ENCODE data around the gene MACROD2.
"Not testable (repeated sequence)": the region's sequence is repeated elsewhere in the genome, so short reads cannot be mapped to it uniquely, and the experiment has no call there.

Gene MACROD2

GRCh38 chr20:13996265-13996664 lies 949 bp downstream of the MACROD2 start:
- WGBS, 2 experiments: 19% methylated on average over 13 of the region's 13 CpGs
- H3K4me1 ChIP-seq (ENCODE audit: control insufficient read depth, insufficient read depth, low read length): no peaks in the 10 kb centered on the region
- no peaks in the 10 kb centered on the region for H3K9me3 ChIP-seq (ENCODE audit: control insufficient read depth, low read length)
- no peak overlapping the region for H3K27ac ChIP-seq (ENCODE audit: insufficient read depth, low read depth, low read length, poor library complexity, severe bottlenecking)
- H3K27me3 ChIP-seq (ENCODE audit: control insufficient read depth, insufficient read depth, low read length, poor library complexity, severe bottlenecking): peaks cover 12% of the 10 kb centered on the region
- peak overlapping the region; percentile 62 for H3K4me3 ChIP-seq (ENCODE audit: insufficient read depth, low read depth, low read length)
- H3K36me3 ChIP-seq (ENCODE audit: control insufficient read depth, insufficient read depth, low read length): no peaks in the 10 kb centered on the region

- Histone ChIP-seq H3K27me3 (ENCODE audit: control insufficient read depth, insufficient read depth, low read length, poor library complexity, severe bottlenecking) (peaks cover 10% of the 10 kb centered on the region), H3K4me3 (ENCODE audit: insufficient read depth, low read depth, low read length) (no peak overlapping the region), H3K4me1 (ENCODE audit: control insufficient read depth, insufficient read depth, low read length) (no peaks in the 10 kb centered on the region), H3K36me3 (ENCODE audit: control insufficient read depth, insufficient read depth, low read length) (no peaks in the 10 kb centered on the region), H3K27ac (ENCODE audit: insufficient read depth, low read depth, low read length, poor library complexity, severe bottlenecking) (no peak overlapping the region), H3K9me3 (ENCODE audit: control insufficient read depth, low read length) (no peaks in the 10 kb centered on the region)
- WGBS, 2 experiments: 93 to 100% methylated on average over 1 of the region's 1 CpG
Measured at GRCh38 chr20:14000917-14001316, 5.6 kb downstream of the MACROD2 start.

- WGBS, 2 experiments: 89 to 91% methylated on average over 4 of the region's 4 CpGs
- H3K4me3 ChIP-seq (ENCODE audit: insufficient read depth, low read depth, low read length): no peak overlapping the region
Measured at GRCh38 chr20:14005996-14006395, 10.7 kb downstream of the MACROD2 start.

GRCh38 chr20:14009208-14009607 lies 13.9 kb downstream of the MACROD2 start:
- WGBS, 2 experiments: 95 to 100% methylated on average over 1 of the region's 2 CpGs
- H3K27ac ChIP-seq (ENCODE audit: insufficient read depth, low read depth, low read length, poor library complexity, severe bottlenecking): no peak overlapping the region
- H3K4me3 ChIP-seq (ENCODE audit: insufficient read depth, low read depth, low read length): no peak overlapping the region
- no peaks in the 10 kb centered on the region for H3K36me3 ChIP-seq (ENCODE audit: control insufficient read depth, insufficient read depth, low read length)
- H3K9me3 ChIP-seq (ENCODE audit: control insufficient read depth, low read length): peaks cover 3% of the 10 kb centered on the region
- H3K27me3 ChIP-seq (ENCODE audit: control insufficient read depth, insufficient read depth, low read length, poor library complexity, severe bottlenecking): no peaks in the 10 kb centered on the region
- H3K4me1 ChIP-seq (ENCODE audit: control insufficient read depth, insufficient read depth, low read length): no peaks in the 10 kb centered on the region

More at GRCh38 chr20:14005996-14006395, 10.7 kb downstream of the MACROD2 start:
- Histone ChIP-seq H3K27me3 (ENCODE audit: control insufficient read depth, insufficient read depth, low read length, poor library complexity, severe bottlenecking) (no peaks in the 10 kb centered on the region), H3K27ac (ENCODE audit: insufficient read depth, low read depth, low read length, poor library complexity, severe bottlenecking) (no peak overlapping the region), H3K36me3 (ENCODE audit: control insufficient read depth, insufficient read depth, low read length) (no peaks in the 10 kb centered on the region), H3K4me1 (ENCODE audit: control insufficient read depth, insufficient read depth, low read length) (no peaks in the 10 kb centered on the region), H3K9me3 (ENCODE audit: control insufficient read depth, low read length) (peaks cover 3% of the 10 kb centered on the region)

- no peaks in the 10 kb centered on the region for H3K9me3 ChIP-seq (ENCODE audit: control insufficient read depth, low read length)
- no peaks in the 10 kb centered on the region for H3K36me3 ChIP-seq (ENCODE audit: control insufficient read depth, insufficient read depth, low read length)
- WGBS, 2 experiments: 97% methylated on average over 3 of the region's 3 CpGs
- H3K4me3 ChIP-seq (ENCODE audit: insufficient read depth, low read depth, low read length): no peak overlapping the region
- no peaks in the 10 kb centered on the region for H3K4me1 ChIP-seq (ENCODE audit: control insufficient read depth, insufficient read depth, low read length)
- no peak overlapping the region for H3K27ac ChIP-seq (ENCODE audit: insufficient read depth, low read depth, low read length, poor library complexity, severe bottlenecking)
- H3K27me3 ChIP-seq (ENCODE audit: control insufficient read depth, insufficient read depth, low read length, poor library complexity, severe bottlenecking): no peaks in the 10 kb centered on the region
Measured at GRCh38 chr20:14012671-14013070, 17.4 kb downstream of the MACROD2 start.

GRCh38 chr20:14030991-14031390 lies 35.7 kb downstream of the MACROD2 start:
- Histone ChIP-seq H3K9me3 (ENCODE audit: control insufficient read depth, low read length) (no peaks in the 10 kb centered on the region), H3K4me1 (ENCODE audit: control insufficient read depth, insufficient read depth, low read length) (no peaks in the 10 kb centered on the region), H3K27me3 (ENCODE audit: control insufficient read depth, insufficient read depth, low read length, poor library complexity, severe bottlenecking) (no peaks in the 10 kb centered on the region), H3K4me3 (ENCODE audit: insufficient read depth, low read depth, low read length) (no peak overlapping the region), H3K36me3 (ENCODE audit: control insufficient read depth, insufficient read depth, low read length) (no peaks in the 10 kb centered on the region), H3K27ac (ENCODE audit: insufficient read depth, low read depth, low read length, poor library complexity, severe bottlenecking) (no peak overlapping the region)
- 100% methylated on average over 1 of the region's 1 CpG for WGBS, 2 experiments

GRCh38 chr20:14033310-14033709 lies 38.0 kb downstream of the MACROD2 start:
- no peak overlapping the region for H3K4me3 ChIP-seq (ENCODE audit: insufficient read depth, low read depth, low read length)
- no peaks in the 10 kb centered on the region for H3K36me3 ChIP-seq (ENCODE audit: control insufficient read depth, insufficient read depth, low read length)
- H3K27me3 ChIP-seq (ENCODE audit: control insufficient read depth, insufficient read depth, low read length, poor library complexity, severe bottlenecking): no peaks in the 10 kb centered on the region
- H3K27ac ChIP-seq (ENCODE audit: insufficient read depth, low read depth, low read length, poor library complexity, severe bottlenecking): no peak overlapping the region
- no peaks in the 10 kb centered on the region for H3K4me1 ChIP-seq (ENCODE audit: control insufficient read depth, insufficient read depth, low read length)
- no CpG with 5 or more reads among the region's 1 CpG for WGBS, 2 experiments
- no peaks in the 10 kb centered on the region for H3K9me3 ChIP-seq (ENCODE audit: control insufficient read depth, low read length)

GRCh38 chr20:14036567-14036966 lies 41.3 kb downstream of the MACROD2 start:
- Histone ChIP-seq H3K27me3 (ENCODE audit: control insufficient read depth, insufficient read depth, low read length, poor library complexity, severe bottlenecking) (no peaks in the 10 kb centered on the region), H3K36me3 (ENCODE audit: control insufficient read depth, insufficient read depth, low read length) (no peaks in the 10 kb centered on the region), H3K9me3 (ENCODE audit: control insufficient read depth, low read length) (no peaks in the 10 kb centered on the region), H3K27ac (ENCODE audit: insufficient read depth, low read depth, low read length, poor library complexity, severe bottlenecking) (no peak overlapping the region), H3K4me1 (ENCODE audit: control insufficient read depth, insufficient read depth, low read length) (no peaks in the 10 kb centered on the region), H3K4me3 (ENCODE audit: insufficient read depth, low read depth, low read length) (no peak overlapping the region)
- 91 to 95% methylated on average over 7 of the region's 7 CpGs for WGBS, 2 experiments

- not testable (repeated sequence) for H3K9me3 ChIP-seq (ENCODE audit: control insufficient read depth, low read length); H3K4me1 ChIP-seq (ENCODE audit: control insufficient read depth, insufficient read depth, low read length); H3K36me3 ChIP-seq (ENCODE audit: control insufficient read depth, insufficient read depth, low read length)
Measured at GRCh38 chr20:14044712-14045276, 49.5 kb downstream of the MACROD2 start.

GRCh38 chr20:14046534-14046933 lies 51.2 kb downstream of the MACROD2 start:
- H3K27me3 ChIP-seq (ENCODE audit: control insufficient read depth, insufficient read depth, low read length, poor library complexity, severe bottlenecking): no peaks in the 10 kb centered on the region
- H3K4me3 ChIP-seq (ENCODE audit: insufficient read depth, low read depth, low read length): no peak overlapping the region
- no peaks in the 10 kb centered on the region for H3K4me1 ChIP-seq (ENCODE audit: control insufficient read depth, insufficient read depth, low read length)
- H3K9me3 ChIP-seq (ENCODE audit: control insufficient read depth, low read length): no peaks in the 10 kb centered on the region
- no peak overlapping the region for H3K27ac ChIP-seq (ENCODE audit: insufficient read depth, low read depth, low read length, poor library complexity, severe bottlenecking)
- 90 to 96% methylated on average over 2 of the region's 2 CpGs for WGBS, 2 experiments
- no peaks in the 10 kb centered on the region for H3K36me3 ChIP-seq (ENCODE audit: control insufficient read depth, insufficient read depth, low read length)

More at GRCh38 chr20:14044712-14045276, 49.5 kb downstream of the MACROD2 start:
- H3K27me3 ChIP-seq (ENCODE audit: control insufficient read depth, insufficient read depth, low read length, poor library complexity, severe bottlenecking); H3K4me3 ChIP-seq (ENCODE audit: insufficient read depth, low read depth, low read length); H3K27ac ChIP-seq (ENCODE audit: insufficient read depth, low read depth, low read length, poor library complexity, severe bottlenecking): not testable (repeated sequence)
- WGBS, 2 experiments: 95 to 96% methylated on average over 28 of the region's 28 CpGs

GRCh38 chr20:14049111-14049510 lies 53.8 kb downstream of the MACROD2 start:
- Histone ChIP-seq H3K4me1 (ENCODE audit: control insufficient read depth, insufficient read depth, low read length) (no peaks in the 10 kb centered on the region), H3K27ac (ENCODE audit: insufficient read depth, low read depth, low read length, poor library complexity, severe bottlenecking) (no peak overlapping the region), H3K36me3 (ENCODE audit: control insufficient read depth, insufficient read depth, low read length) (no peaks in the 10 kb centered on the region), H3K27me3 (ENCODE audit: control insufficient read depth, insufficient read depth, low read length, poor library complexity, severe bottlenecking) (no peaks in the 10 kb centered on the region), H3K9me3 (ENCODE audit: control insufficient read depth, low read length) (no peaks in the 10 kb centered on the region), H3K4me3 (ENCODE audit: insufficient read depth, low read depth, low read length) (no peak overlapping the region)
- 94 to 95% methylated on average over 4 of the region's 4 CpGs for WGBS, 2 experiments
